HEK293 (cell line): ENCODE data around the gene PVALEF.

Experiments used
- CTCF ChIA-PET: fragments of 350-600 bp; formaldehyde crosslinking; extraction: SDS; loops from one replicate; lab custom pipeline; 2021; ENCODE audit warnings: antibody characterized with exemption; lab: Yijun Ruan, JAX
- POLR2A ChIA-PET: fragments of 300-600 bp; formaldehyde crosslinking; extraction: SDS; loops from one replicate; lab custom pipeline; 2020; ENCODE audit warnings: antibody characterized with exemption, inconsistent platforms; lab: Yijun Ruan, JAX
- H3K27ac ChIP-seq: fragments of 200-500 bp; sonication (Bioruptor generic); 2 replicates; pipeline ENCODE4 v1.5.1; 2014; ENCODE audit warnings: low read depth, low read length, control low read depth, inconsistent platforms; ENCODE audit errors: extremely low read depth
- H3K36me3 ChIP-seq, 2 experiments: fragments of 200-500 bp in 1 of 2; sonication (Bioruptor generic) in 1 of 2; 1 replicate in 1 of 2; 2 replicates in 1 of 2; pipeline ENCODE4 v1.5.1; 2014 to 2017; ENCODE audit warnings: inconsistent platforms in 2 of 2, low read length in 2 of 2; ENCODE audit not compliant: control insufficient read depth in 2 of 2, insufficient read depth in 1 of 2
- H3K4me1 ChIP-seq: fragments of 200-500 bp; sonication (Bioruptor generic); 2 replicates; pipeline ENCODE4 v1.5.1; 2014; ENCODE audit warnings: mild to moderate bottlenecking, low read length, inconsistent platforms; ENCODE audit not compliant: control insufficient read depth, insufficient read depth
- H3K4me3 ChIP-seq: 2 replicates; pipeline ENCODE4 v1.5.1; 2011; ENCODE audit warnings: low read depth, mild to moderate bottlenecking, control low read depth, low read length, moderate library complexity
- H3K9me3 ChIP-seq: fragments of 200-500 bp; sonication (Bioruptor generic); 2 replicates; pipeline ENCODE4 v1.5.1; 2014; ENCODE audit warnings: low read depth, low read length, inconsistent platforms; ENCODE audit not compliant: control insufficient read depth, insufficient read depth
- KLF1 ChIP-seq: fragments of 450-650 bp; formaldehyde crosslinking; IDR thresholded peaks from 2 replicates; pipeline ENCODE4 v1.5.1; 2016; ENCODE audit warnings: missing biosample characterization, missing genetic modification characterization
- PRDM1 ChIP-seq: fragments of 450-650 bp; formaldehyde crosslinking; IDR thresholded peaks from 2 replicates; pipeline ENCODE4; 2016; ENCODE audit warnings: missing biosample characterization, missing genetic modification characterization
- PRDM10 ChIP-seq: fragments of 450-650 bp; formaldehyde crosslinking; IDR thresholded peaks from 2 replicates; pipeline ENCODE4 v1.5.1; 2016; ENCODE audit warnings: missing biosample characterization, missing genetic modification characterization
- ZFP3 ChIP-seq: fragments of 450-650 bp; formaldehyde crosslinking; IDR thresholded peaks from 2 replicates; pipeline ENCODE4 v1.5.1; 2016; ENCODE audit warnings: low read depth, missing biosample characterization, missing genetic modification characterization
- ZNF10 ChIP-seq: fragments of 450-650 bp; formaldehyde crosslinking; IDR thresholded peaks from 2 replicates; pipeline ENCODE4 v1.5.1; 2017; ENCODE audit warnings: missing biosample characterization, missing genetic modification characterization
- ZNF274 ChIP-seq, 2 experiments: fragments of 200-500 bp in 1 of 2; fragments of 450-650 bp in 1 of 2; sonication (Bioruptor generic) in 1 of 2; formaldehyde crosslinking in 1 of 2; IDR thresholded peaks; 2 replicates each; pipeline versions ENCODE4 v1.5.1 to v1.6.1; 2014 to 2016; ENCODE audit warnings: borderline replicate concordance in 1 of 2, inconsistent platforms in 1 of 2, low read length in 1 of 2, missing biosample characterization in 1 of 2, missing genetic modification characterization in 1 of 2
- ZNF292 ChIP-seq: fragments of 450-650 bp; formaldehyde crosslinking; IDR thresholded peaks from 2 replicates; pipeline ENCODE4 v1.5.1; 2016; ENCODE audit warnings: low read depth, missing biosample characterization, missing genetic modification characterization, borderline replicate concordance
- ZNF366 ChIP-seq: fragments of 450-650 bp; formaldehyde crosslinking; conservative IDR thresholded peaks from 2 replicates; pipeline ENCODE4 v1.5.1; 2016; ENCODE audit warnings: missing biosample characterization, missing genetic modification characterization
- ZNF529 ChIP-seq: fragments of 450-650 bp; formaldehyde crosslinking; IDR thresholded peaks from 2 replicates; pipeline ENCODE4 v1.5.1; 2017; ENCODE audit warnings: missing genetic modification characterization, missing biosample characterization; ENCODE audit not compliant: insufficient replicate concordance
- ZNF580 ChIP-seq: fragments of 450-650 bp; formaldehyde crosslinking; IDR thresholded peaks from 2 replicates; pipeline ENCODE4 v1.5.1; 2016; ENCODE audit warnings: missing biosample characterization, missing genetic modification characterization
- ZNF585B ChIP-seq: fragments of 450-650 bp; formaldehyde crosslinking; IDR thresholded peaks from 2 replicates; pipeline ENCODE4 v1.5.1; 2016; ENCODE audit warnings: missing biosample characterization, missing genetic modification characterization
- ZNF610 ChIP-seq: fragments of 450-650 bp; formaldehyde crosslinking; IDR thresholded peaks from 2 replicates; pipeline ENCODE4 v1.5.1; 2016; ENCODE audit warnings: missing biosample characterization, missing genetic modification characterization, borderline replicate concordance
- ZNF830 ChIP-seq: fragments of 450-650 bp; IDR thresholded peaks from 2 replicates; pipeline ENCODE4 v1.5.0; 2018; ENCODE audit warnings: missing biosample characterization, missing genetic modification characterization, low read depth, mild to moderate bottlenecking, moderate library complexity
- ZNF843 ChIP-seq: fragments of 450-650 bp; formaldehyde crosslinking; IDR thresholded peaks from 2 replicates; pipeline ENCODE4 v1.5.1; 2016; ENCODE audit warnings: missing biosample characterization, missing genetic modification characterization
- TF ChIP-seq, protein P1 (sequence below): fragments of 450-650 bp; formaldehyde crosslinking; IDR thresholded peaks from 2 replicates; pipeline ENCODE4 v1.5.1; 2016; ENCODE audit warnings: missing biosample characterization, missing genetic modification characterization, low read depth

Gene PVALEF

DNA sequence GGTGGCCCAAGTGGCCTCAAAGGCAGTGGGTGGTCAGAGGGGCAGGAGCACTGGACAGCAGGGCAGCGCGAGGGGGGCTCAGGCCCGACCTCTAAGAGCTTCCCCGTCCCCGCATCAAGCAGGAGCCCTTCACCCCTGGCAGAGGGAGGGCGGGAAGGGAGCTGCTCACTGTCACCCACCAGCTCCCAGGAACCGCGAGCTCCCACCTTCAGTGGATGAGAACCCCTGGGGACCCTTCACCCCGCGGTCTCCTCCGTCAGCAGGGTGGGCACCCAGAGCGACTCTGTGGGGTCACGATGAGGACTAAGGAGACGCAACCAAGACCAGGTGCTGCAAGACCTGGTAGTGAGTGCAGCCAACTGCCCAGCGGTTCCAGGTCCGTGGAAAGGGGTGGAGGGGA, 43.8 kb downstream of the PVALEF start:
- peaks cover 17 to 43% of the 10 kb centered on the region in 2 experiments; a peak in 2 of 3 replicates for H3K36me3 ChIP-seq
- ChIA-PET CTCF (no interaction called here), POLR2A (interaction anchor here (0.6 kb wide), 1 partner anchor 320 kb away, joined by 3 read pairs; no protein-coding TSS in a partner anchor)
- no peak overlapping the region for H3K4me3 ChIP-seq
- no peak for TF ChIP-seq ZNF10 (tag by site-specific recombination)
- no peak for TF ChIP-seq ZNF366 (tag by site-specific recombination)
- TF ChIP-seq ZNF274 (IDR thresholded peaks at IDR 0.05; ENCODE audit: low read length): no peak
- TF ChIP-seq ZNF274 (tag by site-specific recombination; IDR thresholded peaks at IDR 0.05; ENCODE audit: borderline replicate concordance): no peak
- TF ChIP-seq KLF1: no peak
- TF ChIP-seq ZNF529: no peak
- no peak for TF ChIP-seq ZNF585B
- TF ChIP-seq, protein P1, sequence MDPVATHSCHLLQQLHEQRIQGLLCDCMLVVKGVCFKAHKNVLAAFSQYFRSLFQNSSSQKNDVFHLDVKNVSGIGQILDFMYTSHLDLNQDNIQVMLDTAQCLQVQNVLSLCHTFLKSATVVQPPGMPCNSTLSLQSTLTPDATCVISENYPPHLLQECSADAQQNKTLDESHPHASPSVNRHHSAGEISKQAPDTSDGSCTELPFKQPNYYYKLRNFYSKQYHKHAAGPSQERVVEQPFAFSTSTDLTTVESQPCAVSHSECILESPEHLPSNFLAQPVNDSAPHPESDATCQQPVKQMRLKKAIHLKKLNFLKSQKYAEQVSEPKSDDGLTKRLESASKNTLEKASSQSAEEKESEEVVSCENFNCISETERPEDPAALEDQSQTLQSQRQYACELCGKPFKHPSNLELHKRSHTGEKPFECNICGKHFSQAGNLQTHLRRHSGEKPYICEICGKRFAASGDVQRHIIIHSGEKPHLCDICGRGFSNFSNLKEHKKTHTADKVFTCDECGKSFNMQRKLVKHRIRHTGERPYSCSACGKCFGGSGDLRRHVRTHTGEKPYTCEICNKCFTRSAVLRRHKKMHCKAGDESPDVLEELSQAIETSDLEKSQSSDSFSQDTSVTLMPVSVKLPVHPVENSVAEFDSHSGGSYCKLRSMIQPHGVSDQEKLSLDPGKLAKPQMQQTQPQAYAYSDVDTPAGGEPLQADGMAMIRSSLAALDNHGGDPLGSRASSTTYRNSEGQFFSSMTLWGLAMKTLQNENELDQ (tag by site-specific recombination): no peak
- TF ChIP-seq ZNF843 (tag by site-specific recombination): no peak
- no peak for TF ChIP-seq PRDM10 (tag by site-specific recombination)
- H3K4me1 ChIP-seq: no peaks in the 10 kb centered on the region
- H3K9me3 ChIP-seq: no peaks in the 10 kb centered on the region
- no peak overlapping the region for H3K27ac ChIP-seq

- ChIA-PET POLR2A (interaction anchor here (0.7 to 1.5 kb wide), 2 partner anchors 12 to 130 kb away, joined by 4 read pairs; partner anchors contain the start of gene CEP131), CTCF (interaction anchor here (0.9 kb wide), 1 partner anchor 11 kb away, joined by 3 read pairs; no protein-coding TSS in a partner anchor)
- no peaks in the 10 kb centered on the region for H3K9me3 ChIP-seq
- no peaks in the 10 kb centered on the region for H3K4me1 ChIP-seq
- no peak overlapping the region for H3K4me3 ChIP-seq
- peaks cover 13 to 35% of the 10 kb centered on the region in 2 experiments; a peak in 2 of 3 replicates for H3K36me3 ChIP-seq
- H3K27ac ChIP-seq: no peak overlapping the region
- TF ChIP-seq ZNF610 (tag by site-specific recombination): no peak
- TF ChIP-seq ZFP3 (tag by site-specific recombination): no peak
- TF ChIP-seq ZNF830 (tag by site-specific recombination): no peak
- TF ChIP-seq ZNF580 (tag by site-specific recombination): no peak
- no peak for TF ChIP-seq ZNF292 (tag by site-specific recombination)
- no peak for TF ChIP-seq PRDM1
Measured at GRCh38 chr17:81210466-81210865, 45.2 kb downstream of the PVALEF start.
